ENCODE data around the gene B3GLCT.
"Not testable (repeated sequence)": the region's sequence is repeated elsewhere in the genome, so short reads cannot be mapped to it uniquely, and the experiment has no call there.

Gene B3GLCT

GRCh38 chr13:31286930-31287329, 87.2 kb downstream of the B3GLCT start:
- no peak for DNase-seq

- DNase-seq, result no peak
These were observed 101.3 kb downstream of the B3GLCT start for GRCh38 chr13:31301119-31301518.

- no peak for DNase-seq
These were observed 110.6 kb downstream of the B3GLCT start for GRCh38 chr13:31310356-31310755.

GRCh38 chr13:31310786-31311185, 111.0 kb downstream of the B3GLCT start:
- no peak for DNase-seq

- DNase-seq, result no peak
These were observed 112.1 kb downstream of the B3GLCT start for GRCh38 chr13:31311921-31312320.

- no peak for DNase-seq
These were observed 115.2 kb downstream of the B3GLCT start for GRCh38 chr13:31314961-31315360.

DNA sequence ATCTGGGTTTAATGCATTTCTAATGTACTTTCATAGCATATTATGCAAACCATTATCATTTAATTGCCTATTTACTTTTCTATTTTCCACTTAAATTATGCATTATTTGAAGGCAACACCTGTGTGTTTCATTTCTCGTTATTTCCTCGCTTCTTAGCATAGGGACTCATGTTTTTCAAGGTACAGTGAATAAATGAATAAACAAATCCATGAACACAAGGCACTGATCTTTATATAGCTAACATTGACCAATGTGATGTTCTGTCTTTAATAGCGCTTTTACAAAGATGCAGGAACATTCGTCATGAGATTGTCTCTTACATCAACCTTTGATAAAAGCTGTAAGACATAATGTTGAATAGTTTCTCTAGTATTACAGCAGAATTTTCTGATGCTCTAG, 121.2 kb downstream of the B3GLCT start:
- DNase-seq, result no peak

DNA sequence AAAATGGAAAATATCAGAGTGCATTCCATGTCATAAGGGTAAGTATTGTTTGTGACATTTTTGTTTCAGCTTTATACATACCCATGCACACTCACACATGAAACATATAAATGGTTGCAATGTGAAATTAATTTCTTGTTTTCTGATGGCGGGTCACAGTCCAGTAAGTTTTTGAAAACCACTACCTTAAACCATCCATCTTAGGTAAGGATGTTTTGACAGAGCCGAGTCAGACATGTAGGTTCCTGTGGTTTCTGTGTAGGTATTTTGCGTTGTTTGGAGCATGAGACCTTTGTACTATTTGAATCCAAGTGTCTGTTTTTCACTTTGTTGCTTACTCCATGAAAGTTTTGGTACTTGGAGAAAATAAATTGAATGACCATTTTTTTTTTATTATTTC, 121.7 kb downstream of the B3GLCT start:
- DNase-seq, result no peak

DNA sequence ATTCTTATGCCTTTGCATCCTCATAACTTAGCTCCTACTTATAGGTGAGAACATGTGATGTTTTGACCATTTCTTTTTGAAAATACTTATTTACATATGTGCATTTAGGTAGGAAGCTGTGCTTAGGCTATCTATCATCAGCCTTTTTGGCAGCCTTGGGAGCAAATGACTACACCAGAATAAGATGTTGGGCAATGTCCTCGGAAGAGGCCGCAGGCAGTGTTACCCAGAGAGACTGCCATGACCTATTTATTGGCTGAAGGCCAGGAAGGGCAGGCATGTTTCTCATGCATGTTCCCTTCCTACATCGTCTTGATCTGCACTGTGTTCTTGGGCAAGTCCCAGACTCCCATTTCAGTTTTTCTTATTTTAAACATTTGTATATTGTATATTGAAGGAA, 122.3 kb downstream of the B3GLCT start:
- no peak for DNase-seq

- no peak for DNase-seq
These were observed 123.1 kb downstream of the B3GLCT start for GRCh38 chr13:31322702-31323405.

DNA sequence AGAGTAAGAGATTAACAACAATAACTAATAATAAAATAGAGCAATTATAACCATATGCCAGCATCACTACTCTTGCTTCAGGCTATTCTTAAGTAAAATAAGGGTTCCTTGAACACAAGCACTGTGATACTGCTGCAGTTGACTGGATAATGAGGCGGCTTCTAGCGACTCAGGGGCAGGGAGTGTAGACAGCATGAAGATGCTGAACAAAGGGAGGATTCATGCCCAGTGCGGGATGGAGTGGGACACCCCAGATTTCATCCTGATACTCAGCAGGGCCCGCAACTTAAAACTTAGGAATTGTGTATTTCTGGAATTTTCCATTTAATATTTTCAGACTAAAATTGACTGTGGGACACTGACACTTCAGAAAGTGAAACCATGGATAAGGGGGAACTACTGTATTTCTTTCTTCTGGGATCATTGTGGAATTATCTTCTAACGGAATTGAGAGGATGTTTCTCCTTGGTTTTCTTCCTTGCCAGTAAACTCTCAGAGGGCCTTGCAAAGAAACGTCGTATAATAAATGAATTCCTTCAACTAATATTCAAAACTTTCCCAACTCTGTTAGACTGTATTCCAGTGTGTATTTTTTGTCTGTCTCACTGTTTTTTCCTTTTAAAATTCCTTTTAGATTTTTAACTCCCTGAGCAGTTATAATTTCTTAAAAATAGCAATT, 127.5 kb downstream of the B3GLCT start:
- no peak for DNase-seq

GRCh38 chr13:31328549-31329235, 128.9 kb downstream of the B3GLCT start:
- DNase-seq, result no peak

GRCh38 chr13:31330236-31330635, 130.5 kb downstream of the B3GLCT start:
- DNase-seq, result no peak

DNA sequence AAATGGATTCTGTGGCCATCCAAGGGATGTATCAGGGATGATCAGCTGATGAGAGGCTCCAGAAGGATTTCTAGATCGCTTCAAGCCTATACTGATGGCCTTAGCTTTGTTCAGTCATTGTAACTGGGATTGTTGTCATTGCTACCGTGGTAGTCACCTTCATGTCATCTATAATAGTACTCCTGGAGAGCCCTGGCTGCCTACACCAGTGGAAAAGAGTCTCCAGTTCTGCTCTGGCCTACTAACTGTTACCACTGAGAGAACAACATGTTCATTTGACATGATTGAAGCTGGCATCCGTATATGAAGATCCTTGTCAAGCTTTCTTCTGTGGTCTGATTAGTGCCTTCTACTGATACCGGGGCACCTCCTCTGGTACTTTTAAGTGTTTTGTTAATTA, 131.3 kb downstream of the B3GLCT start:
- no peak for DNase-seq

- no peak for DNase-seq
These were observed 134.8 kb downstream of the B3GLCT start for GRCh38 chr13:31334547-31334946.

- DNase-seq, result no peak
These were observed 135.3 kb downstream of the B3GLCT start for GRCh38 chr13:31334994-31335557.

DNA sequence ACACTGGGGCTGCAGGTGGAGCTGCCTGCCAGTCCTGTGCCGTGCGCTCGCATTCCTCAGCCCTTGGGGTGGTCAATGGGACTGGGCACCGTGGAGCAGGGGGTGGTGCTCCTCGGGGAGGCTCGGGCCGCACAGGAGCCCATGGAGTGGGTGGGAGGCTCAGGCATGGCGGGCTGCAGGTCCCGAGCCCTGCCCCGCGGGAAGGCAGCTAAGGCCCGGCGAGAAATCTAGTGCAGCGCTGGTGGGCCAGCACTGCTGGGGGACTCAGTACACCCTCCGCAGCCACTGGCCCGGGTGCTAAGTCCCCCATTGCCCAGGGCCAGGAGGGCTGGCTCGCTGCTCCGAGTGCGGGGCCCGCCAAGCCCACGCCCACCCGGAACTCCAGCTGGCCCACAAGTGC, 139.8 kb downstream of the B3GLCT start:
- DNase-seq, result not testable (repeated sequence)

DNA sequence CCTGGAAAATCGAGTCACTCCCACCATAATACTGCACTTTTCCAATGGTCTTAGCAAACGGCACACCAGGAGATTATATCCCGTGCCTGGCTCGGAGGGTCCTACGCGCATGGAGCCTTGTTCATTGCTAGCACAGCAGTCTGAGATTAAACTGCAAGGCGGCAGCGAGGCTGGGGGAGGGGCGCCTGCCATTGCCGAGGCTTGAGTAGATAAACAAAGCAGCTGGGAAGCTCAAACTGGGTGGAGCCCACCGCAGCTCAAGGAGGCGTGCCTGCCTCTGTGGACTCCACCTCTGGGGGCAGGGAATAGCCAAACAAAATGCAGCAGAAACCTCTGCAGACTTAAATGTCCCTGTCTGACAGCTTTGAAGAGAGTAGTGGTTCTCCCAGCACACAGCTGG, 141.1 kb downstream of the B3GLCT start:
- not testable (repeated sequence) for DNase-seq

- DNase-seq, result no peak
These were observed 147.1 kb downstream of the B3GLCT start for GRCh38 chr13:31346891-31347290.

DNA sequence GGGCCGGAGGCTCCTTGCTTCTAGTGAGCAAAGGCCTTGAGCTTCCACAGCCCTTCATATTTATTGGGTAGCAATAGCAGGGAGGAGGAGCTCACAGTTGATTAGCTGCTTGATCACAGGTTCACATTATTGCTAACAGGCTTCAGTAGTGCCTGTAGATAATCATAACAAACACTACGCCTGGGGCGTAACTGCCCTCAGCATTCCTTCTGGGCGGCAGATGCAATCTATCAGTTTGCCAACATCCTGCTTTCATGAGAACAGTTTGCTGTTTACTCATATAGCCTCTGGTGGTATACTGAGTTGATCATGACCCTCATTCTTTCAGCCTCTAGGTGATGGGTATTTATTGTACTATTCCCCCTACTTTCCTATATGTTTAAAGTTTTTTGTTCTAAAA, 149.4 kb downstream of the B3GLCT start:
- DNase-seq, result no peak

GRCh38 chr13:31350560-31350959, 150.8 kb downstream of the B3GLCT start:
- DNase-seq, result no peak

DNA sequence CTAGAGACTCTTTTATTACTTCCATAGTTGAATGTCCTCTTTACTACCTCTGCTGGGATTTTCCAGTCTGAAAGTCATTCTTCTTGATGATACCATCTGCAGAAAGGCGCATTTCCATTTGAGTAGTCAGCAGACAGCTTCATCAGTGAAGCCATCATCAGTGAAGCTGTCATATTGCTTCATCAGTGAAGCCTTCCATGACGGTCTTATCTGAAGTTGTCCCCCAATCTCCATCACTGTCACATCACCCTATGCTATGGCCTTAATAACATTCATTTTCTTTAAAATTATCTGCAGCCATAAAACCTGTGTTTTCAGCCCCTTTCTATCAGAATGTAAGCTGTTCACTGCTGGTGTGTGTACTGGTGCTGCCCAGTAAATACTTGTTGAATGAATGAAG, 151.6 kb downstream of the B3GLCT start:
- DNase-seq, result no peak

GRCh38 chr13:31352467-31352866, 152.7 kb downstream of the B3GLCT start:
- DNase-seq, result no peak

DNA sequence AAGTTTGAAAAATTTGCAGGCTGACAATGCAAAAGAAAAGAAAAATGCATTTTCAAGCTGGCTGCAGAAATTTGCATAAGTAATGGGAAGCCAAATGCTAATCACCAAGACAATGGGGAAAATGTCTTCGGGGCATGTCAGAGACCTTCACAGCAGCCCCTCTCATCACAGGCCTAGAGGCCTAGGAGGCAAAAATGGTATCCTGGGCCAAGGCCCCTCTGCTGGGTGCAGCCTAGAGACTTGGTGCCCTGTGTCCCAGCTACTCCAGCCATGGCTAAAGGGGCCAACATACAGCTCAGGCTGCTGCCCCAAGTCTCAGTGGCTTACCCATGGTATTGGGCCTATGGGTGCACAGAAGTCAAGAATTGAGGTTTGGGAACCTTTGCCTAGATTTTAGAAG, 155.2 kb downstream of the B3GLCT start:
- DNase-seq, result no peak
